ENCODE measurements around the gene HBP1. TPM values are rescaled to one million over a fixed set of nuclear protein-coding genes. Genes with fewer than 3 reads are reported as not detected.

The HBP1 gene
- total and polyA plus RNA-seq, 2 of the 13 experiments (the other 11 are each of a cell fraction or from before 2014, with no cell fraction given): 22.9 to 44.1 TPM

- TF ChIP-seq ZNF280B (CRISPR knock-in tag; IDR thresholded peaks at IDR 0.05; ENCODE audit: borderline replicate concordance) (0 out of 2 replicates have a peak, but pooled peaks have one; percentile 53), ZNF335 (CRISPR knock-in tag; IDR thresholded peaks at IDR 0.05) (peak; percentile 63; the same call in 1 of the 2 replicates), ARID4A (CRISPR knock-in tag; IDR thresholded peaks at IDR 0.05; ENCODE audit: borderline replicate concordance) (peak; percentile 88; the same call in 1 of the 2 replicates), ZFX (CRISPR knock-in tag; IDR thresholded peaks at IDR 0.05; ENCODE audit: low read depth) (peak; percentile 61), FOXJ3 (CRISPR knock-in tag; IDR thresholded peaks at IDR 0.05; ENCODE audit: borderline replicate concordance) (peak; percentile 77; the same call in 1 of the 2 replicates), HOXA3 (CRISPR knock-in tag; IDR thresholded peaks at IDR 0.05) (peak; percentile 84), ZBTB43 (CRISPR knock-in tag; conservative IDR thresholded peaks at IDR 0.05) (peak; percentile 72), RNF219 (CRISPR knock-in tag; IDR thresholded peaks at IDR 0.05) (no peak), ZNF264 (CRISPR knock-in tag; IDR thresholded peaks at IDR 0.05) (peak; percentile 45; the same call in 1 of the 2 replicates), KMT2A (CRISPR knock-in tag; IDR thresholded peaks at IDR 0.05) (peak; percentile 69; the same call in 1 of the 2 replicates), JARID2 (CRISPR knock-in tag; IDR thresholded peaks at IDR 0.05; ENCODE audit: insufficient replicate concordance) (no peak), ZNF414 (CRISPR knock-in tag; IDR thresholded peaks at IDR 0.05) (peak; percentile 56; the same call in 1 of the 2 replicates), POLR2AphosphoS5 (IDR thresholded peaks at IDR 0.05; ENCODE audit: low read depth, low read length) (peak; percentile 69), YY1 (IDR thresholded peaks at IDR 0.05; ENCODE audit: insufficient read depth, insufficient replicate concordance, low read depth, low read length) (peak; percentile 63), ISL2 (CRISPR knock-in tag; IDR thresholded peaks at IDR 0.05) (peak; percentile 71), PBX2 (CRISPR knock-in tag; IDR thresholded peaks at IDR 0.05) (peak; percentile 40; the same call in 1 of the 2 replicates)
These were observed 582 bp downstream of the HBP1 start (continued) for GRCh38 chr7:107169120-107170050.

Data from HepG2 (cell line).